Lung (tissue), 12 donors: ENCODE data around the gene GNA12. TPM values are rescaled to one million over a fixed set of nuclear protein-coding genes. Genes with fewer than 3 reads are reported as not detected.

ENCODE experiments used
- ATAC-seq: fragments of 200-7000 bp; cut with Tn5 transposase; one replicate; pipeline ENCODE4 v1.9.1; 2020; ENCODE audit warnings: moderate number of reproducible peaks; ENCODE audit not compliant: insufficient read depth, low FRiP score
- DNase-seq, 3 donors: peaks; one replicate each; pipeline ENCODE4 v3.0.0-alpha.2; 2013 to 2017
- H3K27ac ChIP-seq, 2 donors: one replicate each; pipeline ENCODE4 v1.5.1; 2013; ENCODE audit warnings: mild to moderate bottlenecking in 2 of 2, moderate library complexity in 2 of 2, control low read depth in 1 of 2, inconsistent platforms in 1 of 2, low read depth in 1 of 2, low read length in 1 of 2
- H3K27me3 ChIP-seq, 3 donors: one replicate each; pipeline ENCODE4 v1.5.1; 2013; ENCODE audit warnings: low read length in 2 of 3; ENCODE audit not compliant: control insufficient read depth in 3 of 3, insufficient read depth in 3 of 3
- H3K36me3 ChIP-seq, 4 donors: one replicate each; pipeline ENCODE4 v1.5.1; 2013; ENCODE audit warnings: low read length in 4 of 4, mild to moderate bottlenecking in 1 of 4, moderate library complexity in 1 of 4; ENCODE audit not compliant: control insufficient read depth in 4 of 4, insufficient read depth in 4 of 4
- H3K4me1 ChIP-seq, 5 donors: one replicate each; pipeline ENCODE4 v1.5.1; 2013; ENCODE audit warnings: low read length in 5 of 5, mild to moderate bottlenecking in 2 of 5, moderate library complexity in 1 of 5; ENCODE audit not compliant: control insufficient read depth in 5 of 5, insufficient read depth in 5 of 5
- H3K4me3 ChIP-seq: one replicate; pipeline ENCODE4 v1.5.1; 2013; ENCODE audit warnings: mild to moderate bottlenecking, control low read depth, moderate library complexity
- H3K9ac ChIP-seq, 2 donors: one replicate each; pipeline ENCODE4 v1.5.1; 2013; ENCODE audit warnings: low read length in 2 of 2, control low read depth in 1 of 2; ENCODE audit not compliant: insufficient read depth in 1 of 2
- H3K9me3 ChIP-seq, 4 donors: one replicate each; pipeline ENCODE4 v1.5.1; 2013; ENCODE audit warnings: low read length in 3 of 4, mild to moderate bottlenecking in 1 of 4, moderate library complexity in 1 of 4; ENCODE audit not compliant: control insufficient read depth in 4 of 4, insufficient read depth in 3 of 4
- WGBS, 2 donors: extraction: QIAGEN DNeasy Blood & Tissue Kit; methylation state at CpG; one replicate each; pipeline ENCODE4 v1.1.7; 2013; 5-methylcytosine and 5-hydroxymethylcytosine counted together
- polyA plus RNA-seq, 2 donors: library from polyadenylated mRNA; stranded (reverse); fragments of 200-250 nt; gene quantifications; one replicate each; pipeline ENCODE4 v1.2.1, GENCODE V29; 2013
- total RNA-seq, 2 donors: library from RNA; depleted of rRNA in 1 of 2; stranded (reverse); fragments of >200 nt in 1 of 2; gene quantifications; one replicate each; pipeline ENCODE4 v1.2.1, GENCODE V29; 2014 to 2021
- TF ChIP-seq, protein P1 (sequence below): IDR thresholded peaks from 2 replicates; pipeline ENCODE4 v1.5.1; 2012; ENCODE audit warnings: mild to moderate bottlenecking; ENCODE audit errors: control extremely low read depth, extremely low read depth
- donor health status: control.
- donor health status: control.
- donor health status: Bipolar disorder and iron deficiency.
- donor health status: healthy.
- donor health status: DM: yes; HTN: yes; CAD: no.

GNA12 gene
- total and polyA plus RNA-seq, 4 donors, result 11.0 to 51.9 (median 33.5) TPM

DNA sequence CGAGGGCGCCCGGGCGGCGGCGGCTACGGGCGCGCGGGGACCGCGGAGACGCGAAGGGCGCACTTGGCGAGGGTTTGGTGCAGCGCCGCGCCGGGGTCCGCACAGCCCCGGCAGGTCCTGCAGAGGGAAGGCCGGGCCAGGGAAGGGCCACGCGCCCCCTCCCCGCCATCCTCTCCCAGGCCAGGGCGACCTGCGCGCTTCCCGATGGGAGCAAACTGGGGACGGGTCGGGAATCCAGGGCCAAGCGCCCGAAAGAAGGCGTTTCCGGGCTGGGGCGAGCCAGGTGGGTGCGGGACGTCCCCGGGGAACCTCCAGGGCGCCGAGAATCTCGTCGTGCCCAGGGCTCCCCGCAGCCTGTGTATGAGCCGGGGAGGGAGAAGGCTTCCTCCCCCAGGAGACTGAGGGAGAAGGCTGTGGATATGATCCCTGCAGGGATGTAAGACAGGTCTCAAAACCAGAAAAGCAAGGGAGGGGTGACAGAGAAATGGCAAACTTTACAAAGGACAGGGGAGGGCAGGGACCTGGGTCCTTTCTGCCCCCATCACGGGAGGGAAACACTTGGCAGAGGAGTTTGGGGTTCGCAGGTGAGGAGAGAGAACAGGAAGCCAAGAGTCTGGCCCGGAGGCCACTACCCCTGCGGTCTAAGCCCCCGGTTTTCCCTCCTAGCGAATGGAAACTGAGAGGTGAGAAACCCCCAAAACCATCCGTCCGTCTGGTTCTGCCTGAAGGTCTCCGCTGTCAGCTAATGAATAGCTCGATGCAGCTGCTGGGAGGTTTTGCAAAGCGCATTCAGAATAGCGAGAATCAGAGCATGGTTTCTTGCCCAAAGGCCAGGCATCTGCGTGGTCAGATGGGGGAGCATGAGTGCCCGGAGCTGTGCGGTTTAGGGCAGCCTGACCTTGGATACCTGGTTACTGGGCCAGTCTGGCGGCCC is 155.4 kb downstream of the GNA12 start:
- peak; percentile 31 for ATAC-seq
- WGBS, 2 donors, result 6 to 11% methylated on average over 59 to 62 of the region's 62 CpGs
- no peak for DNase-seq
- Histone ChIP-seq H3K9ac (no peak overlapping the region), H3K4me3 (no peak overlapping the region), H3K27me3 (peaks cover 2 to 30% (median 23%) of the 10 kb centered on the region in 3 donors), H3K36me3 (no peaks in the 10 kb centered on the region), H3K27ac (no peak overlapping the region), H3K4me1 (peaks cover 0 to 16% (median 0%) of the 10 kb centered on the region in 5 donors), H3K9me3 (peaks cover 0 to 3% (median 0%) of the 10 kb centered on the region in 4 donors)
- TF ChIP-seq, protein P1, sequence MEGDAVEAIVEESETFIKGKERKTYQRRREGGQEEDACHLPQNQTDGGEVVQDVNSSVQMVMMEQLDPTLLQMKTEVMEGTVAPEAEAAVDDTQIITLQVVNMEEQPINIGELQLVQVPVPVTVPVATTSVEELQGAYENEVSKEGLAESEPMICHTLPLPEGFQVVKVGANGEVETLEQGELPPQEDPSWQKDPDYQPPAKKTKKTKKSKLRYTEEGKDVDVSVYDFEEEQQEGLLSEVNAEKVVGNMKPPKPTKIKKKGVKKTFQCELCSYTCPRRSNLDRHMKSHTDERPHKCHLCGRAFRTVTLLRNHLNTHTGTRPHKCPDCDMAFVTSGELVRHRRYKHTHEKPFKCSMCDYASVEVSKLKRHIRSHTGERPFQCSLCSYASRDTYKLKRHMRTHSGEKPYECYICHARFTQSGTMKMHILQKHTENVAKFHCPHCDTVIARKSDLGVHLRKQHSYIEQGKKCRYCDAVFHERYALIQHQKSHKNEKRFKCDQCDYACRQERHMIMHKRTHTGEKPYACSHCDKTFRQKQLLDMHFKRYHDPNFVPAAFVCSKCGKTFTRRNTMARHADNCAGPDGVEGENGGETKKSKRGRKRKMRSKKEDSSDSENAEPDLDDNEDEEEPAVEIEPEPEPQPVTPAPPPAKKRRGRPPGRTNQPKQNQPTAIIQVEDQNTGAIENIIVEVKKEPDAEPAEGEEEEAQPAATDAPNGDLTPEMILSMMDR, result no peak

DNA sequence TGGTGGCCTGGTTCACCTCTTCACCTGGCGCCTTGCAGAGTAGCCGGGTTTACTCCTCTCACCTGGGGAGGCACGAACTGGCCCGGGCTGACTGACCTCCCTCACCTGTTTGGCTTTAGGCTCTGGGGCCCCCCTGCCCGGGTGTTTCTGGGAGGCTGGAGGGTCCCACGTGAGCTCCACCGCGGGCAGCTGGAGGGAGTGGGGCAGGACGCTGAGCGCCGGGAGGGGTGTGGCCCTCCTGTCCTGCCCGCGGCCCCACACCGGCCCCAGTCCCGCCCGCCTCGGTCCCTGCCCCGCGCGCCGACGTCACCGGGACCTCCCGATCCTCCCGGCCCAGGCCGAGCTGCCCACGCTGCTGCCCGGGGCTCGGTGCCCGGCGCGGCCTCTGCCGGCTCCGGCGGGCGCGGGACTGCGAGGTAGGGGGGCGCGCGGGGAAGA is 156.2 kb downstream of the GNA12 start, which contains the start of gene AMZ1:
AMZ1 (plus strand) TSS at position 322 of the 438 bp plus-strand sequence. CDS start 12,250 bp downstream, outside the sequence.
- Histone ChIP-seq H3K4me1 (peaks cover 0 to 16% (median 0%) of the 10 kb centered on the region in 5 donors), H3K36me3 (no peaks in the 10 kb centered on the region), H3K9ac (no peak within 1 kb of the TSS), H3K27me3 (peaks cover 2 to 30% (median 23%) of the 10 kb centered on the region in 3 donors), H3K9me3 (peaks cover 0 to 6% (median under 1%) of the 10 kb centered on the region in 4 donors), H3K27ac (no peak within 1 kb of the TSS), H3K4me3 (no peak within 1 kb of the TSS)
- TF ChIP-seq, protein P1, result no peak
- no peak for ATAC-seq
- DNase-seq, result no peak
- WGBS, 2 donors, result 3 to 7% methylated on average over 19 to 41 of the region's 41 CpGs

DNA sequence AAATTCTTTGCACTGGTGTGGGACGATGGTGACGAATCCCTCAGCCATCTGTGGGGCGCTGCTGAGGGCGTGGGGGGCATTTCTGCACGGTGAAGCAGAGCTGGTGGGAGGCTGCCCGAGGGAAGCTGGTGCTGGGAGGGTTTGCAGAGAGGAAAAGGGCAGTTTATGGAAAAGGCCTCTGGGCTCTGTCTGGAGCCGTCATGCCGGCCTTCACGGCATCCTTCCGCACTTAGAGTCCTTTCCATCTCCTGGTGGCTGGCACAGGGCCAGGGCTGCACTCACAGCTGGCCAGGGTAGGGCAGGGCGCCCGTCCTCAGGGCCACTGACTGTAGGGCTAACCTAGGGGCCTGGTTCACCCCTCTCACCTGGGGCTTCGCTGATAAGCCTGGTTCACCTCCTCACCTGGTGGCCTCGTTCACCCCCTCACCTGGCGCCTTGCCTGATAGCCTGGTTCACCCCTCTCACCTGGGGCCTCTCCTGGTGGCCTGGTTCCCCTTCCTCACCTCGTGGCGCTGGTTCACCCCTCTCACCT is 156.7 kb downstream of the GNA12 start:
- Histone ChIP-seq H3K27ac (no peak overlapping the region), H3K27me3 (peaks cover 2 to 30% (median 23%) of the 10 kb centered on the region in 3 donors), H3K36me3 (no peaks in the 10 kb centered on the region), H3K4me1 (peaks cover 0 to 16% (median 0%) of the 10 kb centered on the region in 5 donors), H3K9ac (no peak overlapping the region), H3K4me3 (no peak overlapping the region), H3K9me3 (peaks cover 0 to 8% (median under 1%) of the 10 kb centered on the region in 4 donors)
- 36 to 59% methylated on average over 16 to 17 of the region's 17 CpGs for WGBS, 2 donors
- no peak for ATAC-seq
- TF ChIP-seq, protein P1, result no peak
- DNase-seq, result peak; percentile 45 to 58 (median 54)
